Stimulated activated CD8-positive, alpha-beta memory T cell treated with anti-CD3 and anti-CD28 coated beads, Interleukin-7, amount 100 ng/mL, for 24 hours (primary cell): ENCODE results near the gene WFIKKN2.

Experiments
- DNase-seq: peaks from one replicate; pipeline ENCODE4 v3.0.0-alpha.2; 2020; ENCODE audit warnings: low read depth

WFIKKN2 gene

GRCh38 chr17:50836826-50837225 lies 1.4 kb downstream of the WFIKKN2 start:
- DNase-seq: no peak

DNA sequence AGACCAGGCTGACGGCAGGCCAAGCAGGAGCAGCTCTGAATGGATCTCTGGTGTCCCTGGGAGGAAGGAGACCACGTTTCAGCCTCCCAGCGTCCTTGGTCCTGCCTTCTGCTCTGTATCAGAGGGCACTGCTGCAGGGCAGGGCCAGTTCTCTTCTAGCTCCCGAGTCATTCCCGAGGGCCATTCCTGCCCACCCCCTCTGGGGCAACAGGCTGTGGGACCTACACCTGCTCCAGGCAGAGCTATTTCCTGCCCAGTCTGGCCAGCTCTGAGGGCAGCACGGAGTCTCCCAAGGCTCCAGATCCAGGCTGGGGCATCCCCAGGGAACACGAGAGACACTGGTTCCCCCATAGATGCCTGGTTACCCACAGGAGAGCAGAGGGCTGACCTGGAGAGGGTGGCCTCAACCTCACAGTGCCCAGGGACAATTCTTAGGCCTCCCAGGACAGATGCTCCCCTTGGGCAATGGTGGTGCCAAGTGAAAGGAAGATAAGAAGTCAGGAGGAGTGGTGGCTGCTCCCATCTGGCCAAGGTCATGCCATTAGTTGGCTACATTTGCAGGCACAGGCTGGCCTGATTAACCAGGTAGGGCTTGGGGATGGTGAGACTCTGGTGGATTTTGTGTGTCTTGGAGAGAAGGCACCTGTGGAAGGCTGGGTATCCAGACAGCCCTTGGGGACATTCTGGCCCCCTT lies 2.0 kb downstream of the WFIKKN2 start:
- no peak for DNase-seq

DNA sequence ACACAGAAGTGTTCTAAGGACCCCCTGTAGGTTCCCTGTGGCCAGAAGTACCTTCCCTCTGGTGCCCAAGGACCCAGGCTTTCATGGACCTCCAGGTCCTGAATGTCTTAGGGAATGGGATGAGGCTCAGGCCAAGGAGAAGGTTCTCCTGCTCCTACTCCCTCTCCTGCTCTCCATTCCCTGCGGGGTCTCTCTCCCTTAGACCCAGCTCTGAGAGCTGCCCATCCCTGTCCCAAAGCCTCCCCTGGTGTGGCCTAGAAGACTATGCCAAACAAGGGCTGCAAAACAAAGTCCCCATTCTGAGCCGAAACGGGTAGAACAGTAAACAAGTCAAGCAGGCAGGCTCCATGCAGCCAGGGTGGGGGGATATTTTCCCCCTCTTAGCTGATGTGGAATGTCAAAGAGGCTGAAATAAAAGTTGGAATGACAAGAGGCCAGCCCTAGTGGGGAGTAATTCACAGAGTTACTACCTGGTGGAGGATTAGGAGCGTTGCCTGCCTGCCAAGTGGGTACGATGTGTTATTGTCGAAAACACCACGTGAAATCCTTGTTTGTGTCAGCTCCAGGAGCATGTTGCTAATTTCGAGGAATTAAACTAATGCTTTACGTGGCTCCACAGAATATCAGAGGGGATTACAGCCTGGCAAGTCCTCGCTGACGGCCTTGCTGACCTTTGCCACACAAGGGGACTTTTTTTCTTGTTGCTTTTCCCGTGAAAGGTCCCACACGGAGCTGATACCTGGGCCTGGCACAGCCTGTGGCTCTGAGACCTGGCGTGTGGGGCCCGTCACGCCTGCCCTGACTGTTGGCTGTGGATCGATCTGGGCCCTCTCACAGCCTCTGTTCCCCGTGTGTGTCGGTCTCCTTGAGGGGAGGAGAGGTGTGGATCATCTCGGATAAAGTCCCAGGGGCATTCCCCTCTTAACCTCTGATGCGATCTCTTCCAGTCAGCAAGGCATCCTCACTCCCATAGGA lies 2.9 kb downstream of the WFIKKN2 start:
- DNase-seq: no peak

- DNase-seq: no peak
Measured at GRCh38 chr17:50839591-50840310, 4.4 kb downstream of the WFIKKN2 start.

DNA sequence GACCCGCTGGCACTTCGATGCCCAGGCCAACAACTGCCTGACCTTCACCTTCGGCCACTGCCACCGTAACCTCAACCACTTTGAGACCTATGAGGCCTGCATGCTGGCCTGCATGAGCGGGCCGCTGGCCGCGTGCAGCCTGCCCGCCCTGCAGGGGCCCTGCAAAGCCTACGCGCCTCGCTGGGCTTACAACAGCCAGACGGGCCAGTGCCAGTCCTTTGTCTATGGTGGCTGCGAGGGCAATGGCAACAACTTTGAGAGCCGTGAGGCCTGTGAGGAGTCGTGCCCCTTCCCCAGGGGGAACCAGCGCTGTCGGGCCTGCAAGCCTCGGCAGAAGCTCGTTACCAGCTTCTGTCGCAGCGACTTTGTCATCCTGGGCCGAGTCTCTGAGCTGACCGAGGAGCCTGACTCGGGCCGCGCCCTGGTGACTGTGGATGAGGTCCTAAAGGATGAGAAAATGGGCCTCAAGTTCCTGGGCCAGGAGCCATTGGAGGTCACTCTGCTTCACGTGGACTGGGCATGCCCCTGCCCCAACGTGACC lies 5.0 kb downstream of the WFIKKN2 start:
- no peak for DNase-seq

DNA sequence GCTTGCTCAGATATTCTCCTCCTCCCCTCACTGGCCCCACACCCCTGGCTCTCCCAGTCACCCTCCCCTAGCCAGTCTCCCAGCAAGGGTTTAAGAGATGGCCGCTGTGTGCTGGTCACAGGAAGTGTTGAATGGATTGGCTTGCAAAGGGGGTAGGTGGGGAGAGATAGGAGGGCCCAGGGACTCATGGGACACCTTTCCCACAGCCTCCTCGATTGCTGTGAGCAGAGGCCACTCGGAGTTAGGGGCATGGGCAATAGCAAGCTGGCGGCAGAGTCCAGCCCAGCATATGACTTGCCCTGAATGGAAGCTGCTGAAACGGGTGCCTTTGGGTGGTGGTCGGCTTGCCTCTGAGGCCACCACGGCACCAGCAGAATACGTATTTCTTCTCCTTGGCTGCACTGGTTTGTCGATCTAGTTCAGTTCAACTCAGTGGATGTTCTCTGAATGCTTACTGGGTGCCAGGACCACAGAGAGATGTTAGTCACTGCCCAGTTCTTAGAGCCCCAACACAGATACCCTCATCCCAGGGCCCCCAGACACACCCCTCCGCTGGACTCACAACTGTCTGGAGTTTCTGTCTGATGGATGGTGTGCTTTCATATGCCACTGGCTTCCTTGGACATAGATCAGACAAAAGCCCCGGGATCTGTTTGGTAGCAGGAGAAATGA lies 6.0 kb downstream of the WFIKKN2 start:
- no peak for DNase-seq

DNA sequence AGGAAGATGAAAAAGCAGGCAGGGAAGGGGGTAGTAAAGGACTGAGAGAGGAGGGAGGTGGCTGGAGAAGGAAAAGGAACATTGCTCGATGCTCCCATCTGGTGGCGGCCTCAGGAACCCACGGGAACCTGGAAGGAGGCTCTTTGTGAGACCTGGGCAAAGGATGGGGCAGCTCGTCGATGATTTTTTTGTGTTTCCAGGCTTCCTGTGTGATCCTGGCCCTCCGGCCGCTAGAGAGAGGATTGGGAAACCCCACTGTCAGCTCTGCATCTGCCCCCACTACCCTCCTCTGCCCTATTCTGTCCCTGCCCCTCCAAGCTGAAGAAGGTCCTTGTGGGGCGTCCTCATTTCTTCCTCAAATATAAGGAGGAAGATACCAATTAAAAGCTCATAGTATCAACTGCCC lies 6.6 kb downstream of the WFIKKN2 start:
- peak; percentile 26 for DNase-seq

DNA sequence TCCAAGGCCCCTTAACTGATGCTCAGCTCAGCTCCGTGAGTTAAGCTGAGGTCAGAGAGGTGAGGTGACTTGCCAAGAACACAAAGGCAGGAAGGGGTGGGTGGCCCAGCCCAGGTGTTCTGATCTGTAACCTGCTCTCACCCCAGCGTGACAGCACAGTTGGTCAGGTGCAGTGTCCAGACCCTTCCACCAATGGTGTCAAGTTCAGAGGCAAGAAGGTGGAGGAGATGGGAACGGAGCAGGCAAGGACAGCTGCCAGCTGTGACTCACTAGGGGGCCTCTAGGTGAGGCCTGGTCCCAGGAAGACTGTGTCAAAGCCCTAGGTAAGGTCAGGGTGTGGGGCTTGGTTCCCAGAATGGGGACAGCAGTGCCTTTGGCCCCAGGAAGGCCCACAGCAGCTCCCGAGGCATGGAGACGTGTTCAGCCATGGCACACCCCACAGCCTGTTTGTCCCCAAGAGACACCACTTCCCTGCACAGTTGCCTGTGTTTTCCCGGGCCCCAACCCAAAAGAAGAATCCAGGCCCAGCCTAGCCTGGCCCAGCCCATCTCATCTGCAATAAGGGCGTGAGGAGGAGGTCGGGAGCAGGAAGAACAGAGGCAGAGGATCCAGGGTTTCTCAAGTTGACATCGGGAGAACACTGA lies 7.2 kb downstream of the WFIKKN2 start:
- DNase-seq: no peak

GRCh38 chr17:50843150-50843905 lies 7.9 kb downstream of the WFIKKN2 start:
- DNase-seq: no peak

DNA sequence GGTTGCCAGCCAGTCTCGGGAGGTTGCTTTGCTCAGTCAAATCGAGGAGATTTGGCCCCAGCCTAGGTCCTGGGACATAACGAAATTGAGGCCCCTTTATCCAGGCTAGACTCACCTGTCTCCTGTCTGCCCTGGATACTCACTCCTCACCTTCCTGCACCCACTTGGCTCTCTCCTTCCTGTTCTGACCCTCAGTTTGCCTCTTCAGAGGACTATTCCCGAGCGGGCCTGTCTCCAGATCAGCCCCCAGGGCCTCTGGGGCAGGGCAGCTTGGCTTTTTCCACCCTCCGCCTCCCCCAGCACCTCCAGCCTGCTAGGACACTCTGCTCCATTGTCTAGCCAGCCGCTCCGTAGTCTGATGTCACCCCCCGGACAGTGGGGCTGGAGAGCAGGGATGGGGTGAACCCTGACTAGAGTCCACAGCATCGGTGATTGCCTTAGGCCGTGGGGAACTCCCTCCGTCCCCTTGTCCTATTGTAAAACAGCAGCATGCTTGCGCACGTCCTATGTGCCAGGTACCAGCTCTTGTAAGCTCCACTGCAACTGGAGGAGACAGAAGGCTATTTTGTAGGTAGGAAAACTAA lies 8.8 kb downstream of the WFIKKN2 start:
- no peak for DNase-seq

DNA sequence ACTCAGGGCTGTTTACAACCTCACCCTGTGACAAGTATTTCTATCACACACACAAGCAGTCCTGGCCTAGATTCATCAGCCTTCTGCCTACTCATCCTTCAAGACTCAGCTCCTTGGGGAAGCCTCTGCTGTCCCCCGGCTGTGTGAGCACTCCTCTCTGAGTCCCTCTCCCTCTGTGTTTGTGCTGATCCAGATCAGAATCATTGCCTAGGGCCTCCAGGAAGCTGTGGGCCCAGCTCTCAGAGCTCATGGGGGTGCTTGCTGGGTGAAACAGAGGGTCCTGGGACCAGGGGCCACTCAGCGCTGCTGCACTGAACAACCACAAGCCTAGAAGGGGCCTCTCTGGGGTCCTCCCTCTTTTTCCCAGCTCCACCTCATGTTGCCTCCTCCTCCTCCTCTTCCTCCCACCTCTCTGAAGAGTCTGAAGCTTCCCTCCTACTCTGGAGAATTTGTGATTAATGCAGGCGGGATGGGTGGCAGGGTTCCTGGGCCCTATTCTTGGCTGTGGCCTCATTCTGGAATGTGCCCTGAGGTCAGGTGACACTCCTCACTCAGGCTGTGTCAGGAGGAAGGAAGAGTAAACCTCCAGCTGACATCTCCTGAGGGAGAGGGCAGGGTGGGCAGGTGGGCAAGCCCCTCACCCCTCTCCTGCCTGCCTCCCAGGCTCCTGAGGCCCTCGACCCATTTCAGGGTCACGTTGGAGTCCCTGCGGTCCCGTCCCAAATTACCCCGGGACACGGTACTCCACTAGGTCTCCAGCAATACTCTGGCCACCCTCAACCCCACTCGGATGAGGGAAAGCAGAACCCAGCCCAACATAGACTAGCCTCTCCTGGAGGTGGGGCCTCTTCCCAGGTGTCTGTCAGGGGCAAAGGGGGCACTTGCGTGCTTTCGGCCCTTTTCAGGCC lies 10.1 kb downstream of the WFIKKN2 start:
- DNase-seq: no peak

- DNase-seq: no peak
Measured at GRCh38 chr17:50847566-50847965, 12.2 kb downstream of the WFIKKN2 start.

GRCh38 chr17:50848039-50848438 lies 12.7 kb downstream of the WFIKKN2 start:
- DNase-seq: no peak

DNA sequence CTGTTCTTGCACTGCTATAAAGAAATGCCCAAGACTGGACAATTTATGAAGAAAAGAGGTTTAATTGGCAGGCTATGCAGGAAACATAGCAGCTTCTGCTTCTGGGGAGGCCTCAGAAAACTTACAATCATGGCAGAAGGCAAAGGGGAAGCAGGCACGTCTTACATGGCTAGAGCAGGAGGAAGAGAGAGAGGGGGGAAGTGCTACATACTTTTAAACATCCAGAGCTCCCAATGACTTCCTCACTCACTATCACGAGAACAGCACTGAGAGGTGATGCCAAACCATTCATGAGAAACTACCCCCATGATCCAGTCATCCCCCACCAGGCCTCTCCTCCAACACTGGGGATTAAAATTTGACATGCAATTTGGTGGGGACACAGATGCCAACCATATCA lies 13.3 kb downstream of the WFIKKN2 start:
- DNase-seq: no peak

DNA sequence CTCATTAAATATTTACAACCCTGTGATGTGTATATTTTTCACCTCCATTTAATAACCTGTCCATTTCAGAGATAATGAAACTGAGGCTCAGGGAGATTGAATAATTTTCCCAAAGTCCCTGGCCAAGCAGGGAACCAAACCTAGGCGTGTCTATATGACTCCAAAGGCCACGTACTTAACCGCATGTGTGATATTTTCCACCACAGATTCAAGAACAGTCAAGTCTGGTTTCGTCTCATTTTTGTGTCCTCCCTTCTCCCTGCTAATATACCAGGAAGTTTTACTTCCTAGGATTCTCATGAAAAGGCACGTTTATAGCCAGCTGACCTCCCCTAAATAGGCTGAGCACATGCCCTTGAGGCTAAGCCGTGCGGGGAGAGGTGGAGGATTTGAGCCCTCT lies 15.3 kb downstream of the WFIKKN2 start:
- no peak for DNase-seq

GRCh38 chr17:50853015-50853615 lies 17.7 kb downstream of the WFIKKN2 start:
- no peak for DNase-seq

DNA sequence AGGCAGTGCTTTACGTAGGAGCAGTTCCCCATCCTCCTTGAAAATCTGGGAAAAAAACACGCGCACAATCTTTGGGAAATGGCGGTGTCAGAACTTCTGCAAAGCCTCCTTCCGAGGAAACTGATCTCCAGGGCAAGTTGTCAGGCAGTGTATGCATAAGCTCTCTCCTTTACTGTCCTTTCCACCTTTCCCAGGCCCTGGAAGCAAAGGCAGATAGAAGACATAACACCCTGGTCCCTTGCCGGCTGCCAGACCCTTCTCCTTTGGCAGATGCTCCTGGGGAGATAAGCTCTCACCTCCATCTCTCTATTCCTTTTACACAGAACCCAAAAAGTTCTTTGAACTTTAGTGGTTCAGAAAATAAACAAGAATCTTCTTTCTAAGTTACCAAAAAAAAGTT lies 18.4 kb downstream of the WFIKKN2 start:
- no peak for DNase-seq

DNA sequence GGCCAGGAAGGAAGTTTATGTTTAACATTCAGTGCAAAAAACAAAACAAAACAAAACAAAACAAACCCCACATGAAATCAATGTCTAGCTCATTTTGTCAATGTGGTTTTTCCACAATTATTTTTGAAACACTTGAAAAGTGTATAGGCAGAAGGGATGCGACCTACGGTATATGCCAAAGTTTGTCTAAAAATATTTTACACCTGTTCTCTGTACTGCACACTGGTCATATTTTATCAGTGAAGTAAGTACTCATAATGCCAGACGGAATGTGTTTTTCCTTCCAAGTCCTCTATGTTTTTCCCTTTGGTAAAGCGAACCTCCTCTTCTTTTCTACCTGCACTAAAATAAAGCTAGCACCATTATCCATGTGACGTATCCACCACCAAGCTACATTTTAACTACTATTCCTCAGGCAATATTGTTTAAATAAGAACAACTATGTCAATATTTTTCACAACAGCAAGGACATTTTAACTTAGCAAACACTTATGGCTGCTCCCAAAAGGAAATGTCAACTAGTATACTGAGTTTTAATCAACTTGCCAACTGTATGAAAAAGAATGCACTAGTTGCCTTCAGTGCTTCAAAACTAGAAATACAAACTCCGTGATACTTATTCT lies 20.4 kb downstream of the WFIKKN2 start:
- DNase-seq: no peak
